ENCODE data around the gene INSYN2A. TPM values are rescaled to one million over a fixed set of nuclear protein-coding genes. Genes with fewer than 3 reads are reported as not detected.

Gene INSYN2A
- total RNA-seq, 4 donors from 2014 or later: 0.19 to 0.48 TPM; not detected in 2

DNA sequence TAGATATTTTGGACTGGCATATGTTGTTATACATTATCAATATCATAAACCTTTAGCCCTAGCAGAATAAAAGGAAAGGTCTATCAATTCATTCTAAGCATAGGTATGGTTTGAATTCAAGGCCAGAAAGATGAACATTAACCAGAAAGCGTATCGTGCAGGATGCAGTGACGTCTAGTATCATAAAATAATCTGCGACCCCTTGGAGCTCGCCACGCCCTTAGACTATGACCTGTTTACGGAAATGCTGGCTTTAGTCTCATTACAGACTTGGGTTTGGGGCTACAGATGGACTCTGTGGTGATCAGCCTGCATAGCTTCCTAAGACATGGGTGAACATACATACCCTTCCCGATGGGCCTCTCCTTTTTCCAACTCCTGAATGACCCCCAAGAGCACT is 21.5 kb downstream of the INSYN2A start:
- TF ChIP-seq, protein P1, sequence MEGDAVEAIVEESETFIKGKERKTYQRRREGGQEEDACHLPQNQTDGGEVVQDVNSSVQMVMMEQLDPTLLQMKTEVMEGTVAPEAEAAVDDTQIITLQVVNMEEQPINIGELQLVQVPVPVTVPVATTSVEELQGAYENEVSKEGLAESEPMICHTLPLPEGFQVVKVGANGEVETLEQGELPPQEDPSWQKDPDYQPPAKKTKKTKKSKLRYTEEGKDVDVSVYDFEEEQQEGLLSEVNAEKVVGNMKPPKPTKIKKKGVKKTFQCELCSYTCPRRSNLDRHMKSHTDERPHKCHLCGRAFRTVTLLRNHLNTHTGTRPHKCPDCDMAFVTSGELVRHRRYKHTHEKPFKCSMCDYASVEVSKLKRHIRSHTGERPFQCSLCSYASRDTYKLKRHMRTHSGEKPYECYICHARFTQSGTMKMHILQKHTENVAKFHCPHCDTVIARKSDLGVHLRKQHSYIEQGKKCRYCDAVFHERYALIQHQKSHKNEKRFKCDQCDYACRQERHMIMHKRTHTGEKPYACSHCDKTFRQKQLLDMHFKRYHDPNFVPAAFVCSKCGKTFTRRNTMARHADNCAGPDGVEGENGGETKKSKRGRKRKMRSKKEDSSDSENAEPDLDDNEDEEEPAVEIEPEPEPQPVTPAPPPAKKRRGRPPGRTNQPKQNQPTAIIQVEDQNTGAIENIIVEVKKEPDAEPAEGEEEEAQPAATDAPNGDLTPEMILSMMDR (IDR thresholded peaks at IDR 0.05): no peak
- DNase-seq (ENCODE audit: low spot score) (no peak), ATAC-seq (ENCODE audit: low FRiP score) (no peak)

DNA sequence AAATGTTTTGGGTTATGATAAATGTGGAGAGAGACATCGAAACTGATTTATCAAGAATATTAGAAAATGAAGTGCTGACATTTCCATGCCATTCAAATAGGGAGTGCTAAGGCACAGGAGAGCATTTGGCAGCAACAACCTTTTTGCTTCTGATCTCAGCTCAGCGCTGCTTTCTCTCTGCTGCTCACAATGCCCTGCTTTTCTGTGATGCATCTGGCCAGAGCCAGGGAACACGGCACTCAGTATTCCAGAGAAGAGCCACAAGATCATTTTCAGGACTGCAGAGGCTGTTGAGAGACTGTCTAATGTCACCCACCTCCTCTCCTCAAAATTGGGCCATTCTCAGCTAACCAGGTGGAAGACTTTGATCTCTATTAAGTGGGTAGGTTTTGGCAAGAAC is 28.1 kb downstream of the INSYN2A start:
- TF ChIP-seq, protein P1 (IDR thresholded peaks at IDR 0.05): no peak
- no peak for ATAC-seq (ENCODE audit: low FRiP score)
- no peak for DNase-seq (ENCODE audit: low spot score)

DNA sequence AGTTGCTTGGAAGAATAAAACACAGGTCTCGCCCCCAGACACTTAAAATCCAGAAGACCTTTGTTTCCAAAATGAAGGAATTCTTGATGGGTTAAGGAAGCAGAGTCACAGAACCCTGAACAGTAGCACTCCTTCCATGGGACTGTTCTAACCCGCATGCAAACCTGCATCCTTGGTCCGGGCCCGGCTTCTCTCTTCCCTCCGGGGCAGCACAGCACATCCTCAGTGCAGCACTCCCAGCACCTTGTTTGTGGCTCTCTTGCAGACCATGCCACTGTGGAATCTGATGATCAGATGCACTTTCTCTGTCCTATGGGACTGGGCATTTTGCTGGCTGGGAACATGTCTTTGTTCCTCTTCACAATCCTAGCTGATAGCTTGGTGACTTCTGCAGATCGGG is 33.5 kb downstream of the INSYN2A start:
- no peak for DNase-seq (ENCODE audit: low spot score)
- TF ChIP-seq, protein P1 (IDR thresholded peaks at IDR 0.05): no peak

DNA sequence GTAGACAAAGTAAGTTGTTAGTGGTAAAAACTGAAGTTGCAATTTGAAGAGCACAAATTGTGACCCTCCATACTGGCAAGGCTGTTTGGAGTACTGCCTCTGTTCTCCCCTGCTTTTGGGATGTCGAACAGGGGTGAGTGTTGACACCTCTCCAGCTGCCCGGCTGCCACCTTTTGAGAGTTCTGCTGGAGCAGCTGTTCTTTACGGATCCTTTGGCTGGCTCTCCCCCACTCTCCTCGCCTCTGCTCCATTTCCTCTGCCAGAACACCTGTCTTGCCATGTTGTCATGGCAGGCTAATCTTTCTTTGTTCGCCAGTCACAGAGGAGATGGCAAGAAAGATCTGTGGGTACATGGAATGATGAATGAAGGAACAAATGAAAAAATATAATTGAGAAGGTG is 34.9 kb downstream of the INSYN2A start:
- no peak for DNase-seq (ENCODE audit: low spot score)
- TF ChIP-seq, protein P1 (IDR thresholded peaks at IDR 0.05): no peak
- no peak for ATAC-seq (ENCODE audit: low FRiP score)

More for the DNA sequence above, 33.5 kb downstream of the INSYN2A start:
- no peak for ATAC-seq (ENCODE audit: low FRiP score)

DNA sequence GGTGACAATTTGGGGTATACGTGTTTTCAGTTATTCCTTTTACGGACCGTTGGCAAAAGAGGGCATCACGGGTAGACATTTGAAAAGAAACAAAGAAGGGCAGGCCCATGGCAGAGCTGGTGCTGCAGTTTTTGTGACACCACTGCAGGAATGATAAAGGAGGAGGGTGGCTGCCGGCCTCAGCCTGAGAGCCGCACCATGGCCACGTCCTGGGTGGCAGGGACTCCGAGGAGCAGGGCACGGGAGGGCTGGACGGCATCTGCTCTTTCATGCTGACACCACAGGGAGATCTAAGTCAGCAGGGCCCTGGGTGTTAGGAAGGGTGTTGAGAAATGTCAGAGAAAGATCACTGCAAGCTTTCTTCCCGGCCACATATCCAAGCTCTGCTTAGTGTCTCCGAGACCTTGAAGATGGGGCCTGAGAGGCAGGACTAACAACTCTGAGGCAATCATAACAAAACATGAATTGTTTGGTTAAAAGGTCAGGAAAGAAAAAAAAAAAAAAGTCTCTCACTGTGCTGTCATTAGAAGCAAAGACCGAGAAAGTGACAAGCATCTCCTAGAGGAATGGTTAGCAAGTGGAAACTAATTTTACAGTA is 36.6 kb downstream of the INSYN2A start:
- no peak for DNase-seq (ENCODE audit: low spot score)
- TF ChIP-seq, protein P1 (IDR thresholded peaks at IDR 0.05): no peak
- ATAC-seq (ENCODE audit: low FRiP score): no peak

DNA sequence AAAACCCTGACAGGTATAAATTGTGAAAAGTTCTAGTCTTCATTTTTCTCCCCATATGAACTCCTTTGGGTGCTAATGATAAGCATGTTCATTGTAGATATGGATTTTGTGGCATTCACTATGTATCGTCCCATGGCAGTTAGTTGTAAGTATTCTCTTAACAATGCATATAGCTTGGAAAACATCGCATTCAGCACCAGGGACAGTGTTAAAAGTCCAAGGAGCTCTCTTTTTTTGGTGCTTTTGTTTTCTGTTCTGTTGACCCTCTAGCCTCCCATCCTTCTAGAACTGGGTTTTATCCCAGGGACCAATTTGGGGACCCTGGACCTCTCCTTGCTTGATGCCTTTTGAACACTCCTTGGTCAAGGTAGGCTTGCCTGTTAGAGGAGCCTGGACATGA is 37.7 kb downstream of the INSYN2A start:
- no peak for DNase-seq (ENCODE audit: low spot score)
- no peak for ATAC-seq (ENCODE audit: low FRiP score)
- TF ChIP-seq, protein P1 (IDR thresholded peaks at IDR 0.05): no peak

DNA sequence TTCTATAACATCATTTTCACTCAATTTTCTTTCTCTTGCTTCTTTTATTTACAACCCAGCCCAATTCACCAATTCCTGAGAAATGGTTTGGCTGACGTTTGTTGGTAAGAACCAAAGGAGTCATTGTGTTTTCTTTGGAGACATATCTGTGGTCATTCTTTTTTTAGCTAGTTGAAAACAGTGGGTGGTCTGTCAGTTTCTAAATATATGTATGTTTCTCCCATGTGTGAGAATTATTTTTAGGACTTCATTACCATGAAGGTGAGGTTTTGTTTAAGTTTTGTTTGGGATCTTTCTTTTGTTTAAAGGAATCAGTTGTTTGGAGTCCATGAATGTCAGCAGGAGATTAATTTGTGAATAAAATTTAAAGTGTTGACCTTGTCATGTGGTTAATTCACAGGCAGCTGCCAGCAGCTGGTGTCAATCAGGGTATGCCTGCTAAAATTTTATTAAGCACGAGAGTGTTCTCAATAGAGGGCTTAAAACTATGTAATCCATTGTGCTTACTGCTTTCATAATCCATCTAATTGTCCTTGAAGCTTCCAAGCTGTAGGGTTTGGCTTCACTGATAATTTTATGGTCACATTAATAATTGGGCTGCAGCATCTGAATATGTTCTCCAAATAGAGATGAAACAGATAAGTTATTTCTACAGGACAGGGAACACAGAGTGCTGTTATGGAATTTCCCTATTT is 38.7 kb downstream of the INSYN2A start:
- TF ChIP-seq, protein P1 (IDR thresholded peaks at IDR 0.05): no peak
- ATAC-seq (ENCODE audit: low FRiP score): no peak
- no peak for DNase-seq (ENCODE audit: low spot score)
